ENCODE results near the gene STAT1.

STAT1 gene

DNA sequence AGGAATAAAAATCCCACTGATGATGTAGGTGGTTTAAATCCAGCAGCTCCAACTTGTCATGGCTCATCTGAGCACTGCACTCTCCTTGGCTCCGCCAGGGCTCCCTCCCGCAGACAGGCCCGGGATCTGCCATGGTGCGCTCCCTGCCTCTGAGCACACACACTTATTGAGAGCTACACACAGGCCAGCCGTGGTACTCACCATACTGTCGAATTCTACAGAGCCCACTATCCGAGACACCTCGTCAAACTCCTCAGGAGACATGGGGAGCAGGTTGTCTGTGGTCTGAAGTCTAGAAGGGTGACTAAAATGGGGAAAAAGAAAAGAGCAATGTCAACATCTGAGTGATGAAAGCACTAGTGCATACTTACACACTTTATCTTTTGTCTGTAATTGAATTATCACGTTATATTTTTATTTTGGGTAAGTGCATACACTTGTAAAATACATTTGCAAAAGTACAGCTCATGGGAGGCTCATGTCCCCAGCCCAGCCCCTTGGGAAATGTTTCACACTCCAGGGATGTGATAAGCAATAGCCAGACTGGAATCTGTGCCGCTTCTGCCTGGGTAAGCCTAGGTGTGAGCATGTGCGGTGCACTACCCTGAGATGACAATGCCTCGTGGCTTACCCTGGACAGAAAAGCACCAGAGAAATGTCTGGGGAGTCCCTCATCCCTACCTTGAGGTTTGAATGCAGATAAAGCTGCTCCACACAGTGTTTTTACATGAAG is 39.2 kb downstream of the STAT1 start:
- DNase-seq (ENCODE audit: low spot score) = no peak
- TF ChIP-seq CTCF (IDR thresholded peaks at IDR 0.05; ENCODE audit: extremely low read depth, insufficient read depth, missing control alignments) = no peak
- in situ Hi-C loops (cut with MboI; ENCODE audit: low pct_unique_long_range_greater_than_20kb, low sequenced_read_pairs, unreplicated experiment) = no loop called here

- TF ChIP-seq CTCF (IDR thresholded peaks at IDR 0.05; ENCODE audit: extremely low read depth, insufficient read depth, missing control alignments) = no peak
- in situ Hi-C loops (cut with MboI; ENCODE audit: low pct_unique_long_range_greater_than_20kb, low sequenced_read_pairs, unreplicated experiment) = no loop called here
- DNase-seq (ENCODE audit: low spot score) = no peak
These were observed 40.0 kb downstream of the STAT1 start for GRCh38 chr2:190973726-190974628.

DNA sequence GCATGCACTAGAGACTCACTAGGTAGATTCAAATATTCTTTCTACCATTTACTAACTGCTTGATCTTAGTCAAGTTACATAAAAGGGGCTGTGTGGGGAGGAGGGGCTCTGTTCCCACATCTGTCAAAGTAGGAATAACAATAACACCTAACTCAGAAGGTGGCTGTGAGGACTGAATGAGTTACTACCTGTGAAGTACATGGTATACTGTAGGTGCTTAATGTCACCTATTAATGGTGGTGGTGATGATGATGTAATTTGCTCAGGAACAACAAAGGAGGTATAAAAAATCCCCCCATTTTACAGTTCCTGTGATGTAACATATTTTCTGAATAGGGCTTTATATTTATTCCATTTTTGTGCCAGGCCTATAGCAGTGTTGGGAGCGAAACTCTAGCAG is 40.7 kb downstream of the STAT1 start:
- in situ Hi-C loops (cut with MboI; ENCODE audit: low pct_unique_long_range_greater_than_20kb, low sequenced_read_pairs, unreplicated experiment) = no loop called here
- no peak for DNase-seq (ENCODE audit: low spot score)
- TF ChIP-seq CTCF (IDR thresholded peaks at IDR 0.05; ENCODE audit: extremely low read depth, insufficient read depth, missing control alignments) = no peak

DNA sequence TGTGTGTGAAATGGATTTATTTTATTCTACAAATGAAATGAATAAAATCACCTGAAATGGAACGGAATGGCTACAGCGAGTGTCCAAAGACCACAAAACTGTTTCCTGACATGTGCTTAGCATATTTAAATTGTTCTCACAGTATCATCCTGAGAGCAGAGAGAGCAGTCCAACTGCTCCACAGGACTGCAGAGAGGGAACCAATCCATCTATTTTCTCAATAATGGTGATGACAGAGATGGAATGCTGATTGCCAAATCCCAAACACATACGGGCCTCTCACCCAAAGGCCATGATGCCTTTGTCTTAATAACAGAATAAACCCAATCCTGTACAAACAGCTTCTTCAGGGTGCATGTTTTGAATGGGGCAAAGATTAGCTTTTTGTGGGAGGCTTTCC is 41.1 kb downstream of the STAT1 start:
- DNase-seq (ENCODE audit: low spot score) = no peak
- TF ChIP-seq CTCF (IDR thresholded peaks at IDR 0.05; ENCODE audit: extremely low read depth, insufficient read depth, missing control alignments) = no peak
- in situ Hi-C loops (cut with MboI; ENCODE audit: low pct_unique_long_range_greater_than_20kb, low sequenced_read_pairs, unreplicated experiment) = no loop called here

GRCh38 chr2:190972213-190972612 is 41.8 kb downstream of the STAT1 start:
- no peak for DNase-seq (ENCODE audit: low spot score)
- TF ChIP-seq CTCF (IDR thresholded peaks at IDR 0.05; ENCODE audit: extremely low read depth, insufficient read depth, missing control alignments) = no peak
- in situ Hi-C loops (cut with MboI; ENCODE audit: low pct_unique_long_range_greater_than_20kb, low sequenced_read_pairs, unreplicated experiment) = no loop called here

GRCh38 chr2:190970873-190971506 is 43.0 kb downstream of the STAT1 start:
- in situ Hi-C loops (cut with MboI; ENCODE audit: low pct_unique_long_range_greater_than_20kb, low sequenced_read_pairs, unreplicated experiment) = no loop called here
- no peak for TF ChIP-seq CTCF (IDR thresholded peaks at IDR 0.05; ENCODE audit: extremely low read depth, insufficient read depth, missing control alignments)
- no peak for DNase-seq (ENCODE audit: low spot score)
